ENCODE results near the gene ALDH5A1. TPM values are rescaled to one million over a fixed set of nuclear protein-coding genes. Genes with fewer than 3 reads are reported as not detected.

The ALDH5A1 gene
- polyA plus RNA-seq, 1 experiment: 0.35 TPM

- POLR2A ChIA-PET: no interaction called here
- no peak for DNase-seq (ENCODE audit: low read depth, low spot score)
- TF ChIP-seq CTCF (IDR thresholded peaks at IDR 0.05; ENCODE audit: low read depth, low read length): no peak
- Histone ChIP-seq H3K4me3 (ENCODE audit: low read depth, low read length) (no peak overlapping the region), H3K27ac (ENCODE audit: low read depth, low read length) (no peak overlapping the region), H3K9me3 (ENCODE audit: control insufficient read depth, insufficient read depth, low read length) (no peaks in the 10 kb centered on the region), H3K27me3 (ENCODE audit: control insufficient read depth, insufficient read depth, low read length) (no peaks in the 10 kb centered on the region)
- CTCF ChIA-PET: no interaction called here
Observed at GRCh38 chr6:24472181-24472580, 22.6 kb upstream of the ALDH5A1 start.

GRCh38 chr6:24476631-24477030 is 18.1 kb upstream of the ALDH5A1 start:
- TF ChIP-seq CTCF (IDR thresholded peaks at IDR 0.05; ENCODE audit: low read depth, low read length): no peak
- no peak overlapping the region for H3K27ac ChIP-seq (ENCODE audit: low read depth, low read length)
- H3K27me3 ChIP-seq (ENCODE audit: control insufficient read depth, insufficient read depth, low read length): no peaks in the 10 kb centered on the region
- no peak overlapping the region for H3K4me3 ChIP-seq (ENCODE audit: low read depth, low read length)
- DNase-seq (ENCODE audit: low read depth, low spot score): no peak
- H3K9me3 ChIP-seq (ENCODE audit: control insufficient read depth, insufficient read depth, low read length): no peaks in the 10 kb centered on the region
- ChIA-PET POLR2A (no interaction called here), CTCF (interaction anchor here (1.0 kb wide), 1 partner anchor 46 kb away, joined by 3 read pairs; no protein-coding TSS in a partner anchor)

GRCh38 chr6:24477070-24477469 is 17.7 kb upstream of the ALDH5A1 start:
- no peaks in the 10 kb centered on the region for H3K27me3 ChIP-seq (ENCODE audit: control insufficient read depth, insufficient read depth, low read length)
- CTCF ChIA-PET: interaction anchor here (1.0 kb wide), 1 partner anchor 46 kb away, joined by 3 read pairs; no protein-coding TSS in a partner anchor
- POLR2A ChIA-PET: no interaction called here

GRCh38 chr6:24478903-24479302 is 15.9 kb upstream of the ALDH5A1 start:
- TF ChIP-seq CTCF (IDR thresholded peaks at IDR 0.05; ENCODE audit: low read depth, low read length): no peak
- CTCF ChIA-PET: interaction anchor here (0.8 kb wide), 1 partner anchor 43 kb away, joined by 3 read pairs; no protein-coding TSS in a partner anchor

More at GRCh38 chr6:24477070-24477469, 17.7 kb upstream of the ALDH5A1 start:
- Histone ChIP-seq H3K9me3 (ENCODE audit: control insufficient read depth, insufficient read depth, low read length) (no peaks in the 10 kb centered on the region), H3K4me3 (ENCODE audit: low read depth, low read length) (no peak overlapping the region), H3K27ac (ENCODE audit: low read depth, low read length) (no peak overlapping the region)
- TF ChIP-seq CTCF (IDR thresholded peaks at IDR 0.05; ENCODE audit: low read depth, low read length): no peak
- no peak for DNase-seq (ENCODE audit: low read depth, low spot score)

GRCh38 chr6:24480705-24481104 is 14.1 kb upstream of the ALDH5A1 start:
- no peak for DNase-seq (ENCODE audit: low read depth, low spot score)
- TF ChIP-seq CTCF (IDR thresholded peaks at IDR 0.05; ENCODE audit: low read depth, low read length): no peak
- no peak overlapping the region for H3K27ac ChIP-seq (ENCODE audit: low read depth, low read length)
- POLR2A ChIA-PET: no interaction called here
- no peaks in the 10 kb centered on the region for H3K9me3 ChIP-seq (ENCODE audit: control insufficient read depth, insufficient read depth, low read length)
- H3K4me3 ChIP-seq (ENCODE audit: low read depth, low read length): no peak overlapping the region
- H3K27me3 ChIP-seq (ENCODE audit: control insufficient read depth, insufficient read depth, low read length): no peaks in the 10 kb centered on the region
- CTCF ChIA-PET: no interaction called here

More at GRCh38 chr6:24478903-24479302, 15.9 kb upstream of the ALDH5A1 start:
- no peak overlapping the region for H3K27ac ChIP-seq (ENCODE audit: low read depth, low read length)
- no peaks in the 10 kb centered on the region for H3K9me3 ChIP-seq (ENCODE audit: control insufficient read depth, insufficient read depth, low read length)
- no peak overlapping the region for H3K4me3 ChIP-seq (ENCODE audit: low read depth, low read length)
- H3K27me3 ChIP-seq (ENCODE audit: control insufficient read depth, insufficient read depth, low read length): no peaks in the 10 kb centered on the region
- POLR2A ChIA-PET: no interaction called here
- DNase-seq (ENCODE audit: low read depth, low spot score): no peak

Data from AG04450 (cell line).